ENCODE measurements around the gene C16orf90. TPM values are rescaled to one million over a fixed set of nuclear protein-coding genes. Genes with fewer than 3 reads are reported as not detected.

Gene C16orf90
- total and polyA plus RNA-seq, 7 donors = not detected

GRCh38 chr16:3485821-3486505, 9.3 kb downstream of the C16orf90 start:
- intact Hi-C loops (cut with DNase I) = no loop called here
- 83 to 94% (median 90%) methylated on average over 19 to 20 of the region's 20 CpGs for WGBS, 3 donors
- no peak for TF ChIP-seq CTCF (IDR thresholded peaks at IDR 0.05)
- Histone ChIP-seq H3K36me3 (ENCODE audit: insufficient read depth in 1 of 2, low read depth in 1 of 2) (peaks cover 22 to 66% of the 10 kb centered on the region in 2 donors), H3K9me3 (no peaks in the 10 kb centered on the region), H3K27ac (no peak overlapping the region), H3K27me3 (ENCODE audit: insufficient read depth in 3 of 3, low read length in 2 of 3) (no peaks in the 10 kb centered on the region), H3K4me3 (no peak overlapping the region), H3K4me1 (peaks cover 11% of the 10 kb centered on the region)
- ATAC-seq (no peak), DNase-seq (no peak)

- H3K27me3 ChIP-seq (ENCODE audit: insufficient read depth in 3 of 3, low read length in 2 of 3) = no peaks in the 10 kb centered on the region
- DNase-seq (no peak), ATAC-seq (no peak)
- 83 to 90% (median 84%) methylated on average over 13 to 15 of the region's 15 CpGs for WGBS, 3 donors
- intact Hi-C loops (cut with DNase I) = no loop called here
- H3K4me3 ChIP-seq = no peak overlapping the region
- H3K27ac ChIP-seq = no peak overlapping the region
- TF ChIP-seq CTCF (IDR thresholded peaks at IDR 0.05) = no peak
- H3K4me1 ChIP-seq = peaks cover 6% of the 10 kb centered on the region
- peaks cover 22 to 73% of the 10 kb centered on the region in 2 donors for H3K36me3 ChIP-seq (ENCODE audit: insufficient read depth in 1 of 2, low read depth in 1 of 2)
- H3K9me3 ChIP-seq = no peaks in the 10 kb centered on the region
These were observed 10.1 kb downstream of the C16orf90 start for GRCh38 chr16:3485097-3485745.

DNA sequence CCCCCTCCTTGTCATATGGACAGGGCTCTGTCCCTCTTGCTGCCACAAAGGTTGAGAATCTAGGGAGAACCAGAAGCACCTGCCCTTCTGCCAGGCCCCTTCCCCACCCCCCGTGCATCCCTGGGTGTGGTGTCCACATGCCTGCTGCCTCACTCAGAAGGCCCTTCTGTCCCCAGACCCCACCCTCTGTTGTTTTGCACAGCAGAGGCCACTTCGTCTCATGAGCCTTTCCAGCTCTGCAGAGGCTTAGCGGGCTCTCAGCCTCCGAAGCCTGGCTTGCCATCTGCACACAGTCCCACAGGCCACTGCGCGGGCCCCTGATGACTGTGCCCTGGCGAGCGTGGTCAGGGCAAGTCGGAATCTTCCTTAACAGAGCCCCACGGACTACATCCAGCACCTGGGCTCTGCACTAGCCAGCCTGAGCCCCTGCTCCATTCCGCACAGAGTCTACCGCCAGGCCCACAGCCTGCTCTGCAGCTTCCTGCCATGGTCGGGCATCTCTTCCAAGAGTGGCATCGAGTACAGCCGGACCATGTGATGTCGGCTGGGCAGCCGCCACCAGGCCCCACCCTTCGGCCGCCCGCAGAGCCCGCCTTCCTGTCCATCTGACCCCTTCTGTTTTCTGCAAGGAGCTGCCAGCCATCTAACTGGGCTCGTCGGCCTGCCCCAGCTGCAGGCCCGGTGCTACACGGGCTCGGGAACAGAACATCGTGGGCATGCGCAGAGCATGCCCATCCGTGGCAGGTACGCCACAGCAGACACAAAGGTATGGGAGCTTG, 10.8 kb downstream of the C16orf90 start:
- Histone ChIP-seq H3K27me3 (ENCODE audit: insufficient read depth in 3 of 3, low read length in 2 of 3) (no peaks in the 10 kb centered on the region), H3K27ac (no peak overlapping the region), H3K36me3 (ENCODE audit: insufficient read depth in 1 of 2, low read depth in 1 of 2) (peaks cover 26 to 80% of the 10 kb centered on the region in 2 donors), H3K4me3 (no peak overlapping the region), H3K9me3 (no peaks in the 10 kb centered on the region), H3K4me1 (peaks cover 6% of the 10 kb centered on the region)
- no peak for TF ChIP-seq CTCF (IDR thresholded peaks at IDR 0.05)
- DNase-seq (no peak), ATAC-seq (no peak)
- intact Hi-C loops (cut with DNase I) = no loop called here
- 76 to 85% (median 81%) methylated on average over 30 of the region's 30 CpGs for WGBS, 3 donors

GRCh38 chr16:3482659-3483241, 12.5 kb downstream of the C16orf90 start:
- ATAC-seq (no peak), DNase-seq (no peak)
- TF ChIP-seq CTCF (IDR thresholded peaks at IDR 0.05) = no peak
- 90 to 94% (median 91%) methylated on average over 18 of the region's 18 CpGs for WGBS, 3 donors
- no peaks in the 10 kb centered on the region for H3K27me3 ChIP-seq (ENCODE audit: insufficient read depth in 3 of 3, low read length in 2 of 3)
- H3K27ac ChIP-seq = no peak overlapping the region
- no peaks in the 10 kb centered on the region for H3K9me3 ChIP-seq
- intact Hi-C loops (cut with DNase I) = no loop called here
- no peak overlapping the region for H3K4me3 ChIP-seq
- H3K4me1 ChIP-seq = peaks cover 6% of the 10 kb centered on the region
- peaks cover 26 to 82% of the 10 kb centered on the region in 2 donors for H3K36me3 ChIP-seq (ENCODE audit: insufficient read depth in 1 of 2, low read depth in 1 of 2)

Data from psoas muscle (tissue), 8 donors.